HG02588 (cell line): Measurements from ENCODE around the gene GABRP.
"Not testable (repeated sequence)": the region's sequence is repeated elsewhere in the genome, so short reads cannot be mapped to it uniquely, and the experiment has no call there.

ENCODE experiments used
- ATAC-seq: cut with Tn5 transposase; IDR thresholded peaks from one replicate; pipeline ENCODE4 v1.9.1; 2021; ENCODE audit warnings: mild to moderate bottlenecking, moderate library complexity; ENCODE audit not compliant: unreplicated experiment

Gene GABRP

DNA sequence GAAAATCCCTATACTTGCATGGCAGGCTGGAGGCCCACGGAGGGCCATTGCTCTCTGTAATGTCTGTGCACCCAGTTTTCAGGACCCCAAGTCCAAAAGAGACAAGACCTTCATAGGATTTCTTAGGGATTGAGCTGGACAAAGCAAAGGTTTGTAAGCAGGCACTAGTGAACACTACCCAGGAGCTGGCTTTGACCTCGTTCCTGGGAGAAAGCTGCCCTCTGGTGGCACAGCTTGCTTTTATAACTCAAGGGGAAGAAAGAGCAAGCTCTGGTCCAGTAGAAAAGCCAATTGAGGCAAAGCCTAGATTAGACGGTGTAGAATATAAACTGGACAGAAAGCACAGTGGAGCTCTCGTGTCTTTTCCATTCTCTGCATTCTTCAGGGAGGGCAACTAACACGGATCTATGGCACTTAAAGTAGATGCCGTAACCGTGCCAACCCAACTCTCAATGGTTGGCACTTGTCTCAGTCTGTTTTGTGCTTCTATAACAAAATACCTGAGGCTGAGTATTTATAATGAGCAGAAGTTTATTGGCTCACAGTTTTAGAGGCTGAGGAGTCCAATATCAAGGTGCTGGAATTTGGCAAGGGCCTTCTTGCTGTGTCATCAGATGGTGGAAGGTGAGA lies 7.9 kb downstream of the GABRP start:
- peak; percentile 65 for ATAC-seq

DNA sequence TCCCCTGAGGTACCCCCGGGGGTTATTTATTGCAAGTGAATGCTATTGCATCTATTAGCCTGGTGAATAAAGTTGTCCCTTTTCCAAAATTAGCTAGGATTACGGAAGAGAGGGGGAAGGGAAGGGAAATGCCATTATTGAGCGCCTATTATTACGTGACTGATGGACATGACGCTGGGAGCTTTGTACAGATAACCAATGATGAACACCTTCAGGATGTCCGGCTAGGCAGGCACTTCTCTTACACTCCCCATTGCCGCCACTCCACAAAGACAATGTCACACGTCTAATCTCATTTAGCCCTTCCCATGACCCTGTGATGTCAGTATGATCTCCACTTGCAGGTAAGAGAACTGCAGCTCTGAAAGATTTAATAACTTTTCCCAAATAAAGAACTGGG lies 9.4 kb downstream of the GABRP start:
- no peak for ATAC-seq

DNA sequence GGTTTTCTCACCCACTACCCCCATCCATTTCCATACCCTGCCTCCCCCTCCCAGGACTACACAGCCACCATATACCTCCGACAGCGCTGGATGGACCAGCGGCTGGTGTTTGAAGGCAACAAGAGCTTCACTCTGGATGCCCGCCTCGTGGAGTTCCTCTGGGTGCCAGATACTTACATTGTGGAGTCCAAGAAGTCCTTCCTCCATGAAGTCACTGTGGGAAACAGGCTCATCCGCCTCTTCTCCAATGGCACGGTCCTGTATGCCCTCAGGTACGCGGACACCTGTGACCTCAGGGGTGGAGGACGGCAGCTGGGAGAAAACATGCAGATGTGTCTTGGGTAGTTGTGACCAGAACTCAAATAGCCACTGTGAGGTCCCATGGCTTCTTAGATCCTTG lies 11.6 kb downstream of the GABRP start:
- ATAC-seq, result no peak

DNA sequence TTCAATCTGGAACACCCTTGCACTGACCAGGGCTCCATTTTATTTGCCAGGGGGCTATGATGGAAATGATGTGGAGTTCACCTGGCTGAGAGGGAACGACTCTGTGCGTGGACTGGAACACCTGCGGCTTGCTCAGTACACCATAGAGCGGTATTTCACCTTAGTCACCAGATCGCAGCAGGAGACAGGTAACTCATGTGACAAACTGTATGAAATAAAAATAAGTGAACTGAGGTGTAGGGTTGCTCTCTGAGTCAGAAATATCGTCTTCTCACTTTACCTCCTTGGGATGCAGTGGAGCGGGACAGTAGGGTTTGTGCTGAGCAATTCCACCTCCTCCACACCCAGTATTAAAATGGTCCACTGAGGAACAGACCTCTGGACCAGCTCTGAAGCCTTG lies 22.1 kb downstream of the GABRP start:
- ATAC-seq, result no peak

DNA sequence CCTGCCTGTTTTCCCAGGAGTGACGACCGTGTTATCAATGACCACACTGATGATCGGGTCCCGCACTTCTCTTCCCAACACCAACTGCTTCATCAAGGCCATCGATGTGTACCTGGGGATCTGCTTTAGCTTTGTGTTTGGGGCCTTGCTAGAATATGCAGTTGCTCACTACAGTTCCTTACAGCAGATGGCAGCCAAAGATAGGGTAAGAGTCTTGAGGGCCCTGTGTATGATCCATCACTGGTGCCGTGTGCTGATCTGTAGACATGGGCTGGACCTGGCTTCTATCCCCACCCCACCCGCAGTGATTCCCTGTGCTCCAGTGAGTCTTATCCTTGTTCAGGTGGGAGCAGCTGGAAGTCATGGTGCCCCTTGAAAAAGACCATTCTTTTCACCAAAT lies 26.0 kb downstream of the GABRP start:
- ATAC-seq, result no peak

DNA sequence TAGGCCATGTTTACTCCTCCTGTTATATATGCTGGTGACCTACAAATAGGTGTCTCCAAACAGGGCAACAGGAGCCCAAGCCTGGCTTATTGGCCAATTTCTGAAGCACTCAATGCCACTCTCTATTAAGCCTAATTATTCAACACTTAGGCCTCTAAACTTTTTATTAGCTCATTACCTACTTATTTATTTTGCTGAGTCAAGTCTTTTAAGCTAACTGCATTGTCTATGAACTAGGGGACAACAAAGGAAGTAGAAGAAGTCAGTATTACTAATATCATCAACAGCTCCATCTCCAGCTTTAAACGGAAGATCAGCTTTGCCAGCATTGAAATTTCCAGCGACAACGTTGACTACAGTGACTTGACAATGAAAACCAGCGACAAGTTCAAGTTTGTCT lies 28.2 kb downstream of the GABRP start:
- no peak for ATAC-seq

DNA sequence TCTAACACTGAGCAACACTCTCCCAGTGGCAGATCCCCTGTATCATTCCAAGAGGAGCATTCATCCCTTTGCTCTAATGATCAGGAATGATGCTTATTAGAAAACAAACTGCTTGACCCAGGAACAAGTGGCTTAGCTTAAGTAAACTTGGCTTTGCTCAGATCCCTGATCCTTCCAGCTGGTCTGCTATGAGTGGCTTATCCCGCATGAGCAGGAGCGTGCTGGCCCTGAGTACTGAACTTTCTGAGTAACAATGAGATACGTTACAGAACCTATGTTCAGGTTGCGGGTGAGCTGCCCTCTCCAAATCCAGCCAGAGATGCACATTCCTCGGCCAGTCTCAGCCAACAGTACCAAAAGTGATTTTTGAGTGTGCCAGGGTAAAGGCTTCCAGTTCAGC lies 29.7 kb downstream of the GABRP start:
- ATAC-seq, result no peak

DNA sequence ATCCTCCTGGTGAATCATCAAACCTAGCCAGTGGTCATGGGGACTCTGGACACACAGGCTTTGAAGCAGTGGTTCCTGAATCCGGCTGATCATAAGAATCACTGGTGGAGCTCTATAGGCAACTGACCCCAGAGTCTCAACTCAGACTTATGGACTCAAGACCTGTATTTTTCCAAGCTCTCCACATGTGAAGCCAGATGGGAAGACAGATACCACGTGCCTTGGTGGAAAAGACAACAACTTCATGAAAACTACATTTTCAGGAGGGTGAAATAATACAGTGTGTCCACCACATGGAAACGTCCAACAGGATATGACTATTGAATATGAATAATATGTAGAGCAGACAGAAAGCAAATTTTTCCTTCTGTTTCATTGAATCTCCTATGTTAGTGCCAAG lies 33.7 kb downstream of the GABRP start:
- no peak for ATAC-seq

DNA sequence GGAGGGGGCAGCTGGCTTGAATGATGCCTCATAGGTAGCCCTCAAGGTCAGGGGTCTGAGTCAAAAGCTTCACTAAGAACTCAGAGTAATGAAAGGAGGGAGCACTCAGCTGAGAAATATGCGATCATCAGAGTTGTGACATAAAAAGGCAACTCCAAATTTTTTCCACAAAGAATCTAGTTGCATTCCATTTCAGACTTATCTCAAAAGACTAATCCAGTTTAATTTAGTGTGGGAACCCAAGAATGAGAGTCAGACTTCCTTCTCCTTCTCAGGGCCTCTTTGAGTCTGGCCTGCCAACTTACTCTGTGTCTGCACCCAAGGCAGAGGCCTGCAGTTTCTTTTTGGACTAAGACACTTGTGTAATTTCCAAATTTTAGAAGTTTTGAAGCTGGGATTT lies 34.7 kb downstream of the GABRP start:
- ATAC-seq, result no peak

DNA sequence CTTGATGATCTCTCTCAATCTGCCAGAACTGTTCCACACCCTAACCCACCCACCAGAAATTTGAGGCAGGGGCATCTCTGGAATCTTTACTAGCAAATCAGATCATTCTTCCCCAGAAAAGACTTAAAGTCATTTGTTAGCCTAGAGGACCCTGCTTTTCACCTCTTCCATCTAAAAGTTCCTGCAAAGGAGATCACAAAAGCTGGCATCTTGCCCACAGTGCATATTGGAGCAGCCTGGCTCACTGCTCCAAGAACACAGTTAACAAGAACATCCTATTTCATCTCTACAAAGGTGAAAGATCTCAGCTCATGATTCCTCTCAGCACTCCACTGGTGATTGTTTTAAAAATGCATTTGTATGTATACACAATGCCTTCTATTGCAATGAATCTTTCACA lies 36.3 kb downstream of the GABRP start:
- ATAC-seq, result no peak

DNA sequence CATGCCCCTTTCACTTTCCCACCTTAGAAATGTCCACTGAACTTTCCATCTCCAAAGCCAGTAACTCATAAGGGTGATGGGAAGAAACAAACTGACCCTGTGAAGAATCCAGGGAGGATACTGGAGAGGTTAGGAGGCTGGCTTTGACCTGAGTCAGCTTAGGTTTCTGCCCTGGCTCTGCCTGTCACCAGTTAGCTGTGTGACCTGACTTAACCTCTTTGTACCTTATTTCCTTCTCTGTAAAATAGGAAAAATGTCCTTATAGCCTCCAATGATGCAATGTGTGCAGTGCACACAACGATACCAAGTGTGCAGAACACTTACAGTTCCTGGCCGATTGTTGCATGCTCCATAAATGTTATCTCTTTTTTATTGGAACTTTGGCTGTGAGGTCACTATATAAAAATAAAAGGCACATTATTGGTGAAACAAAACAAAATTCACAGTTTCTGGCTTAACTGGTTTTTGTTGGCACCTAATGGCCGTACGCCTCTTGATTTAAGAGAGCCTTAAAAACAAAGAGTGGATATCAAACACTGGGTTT lies 37.8 kb downstream of the GABRP start:
- no peak for ATAC-seq

DNA sequence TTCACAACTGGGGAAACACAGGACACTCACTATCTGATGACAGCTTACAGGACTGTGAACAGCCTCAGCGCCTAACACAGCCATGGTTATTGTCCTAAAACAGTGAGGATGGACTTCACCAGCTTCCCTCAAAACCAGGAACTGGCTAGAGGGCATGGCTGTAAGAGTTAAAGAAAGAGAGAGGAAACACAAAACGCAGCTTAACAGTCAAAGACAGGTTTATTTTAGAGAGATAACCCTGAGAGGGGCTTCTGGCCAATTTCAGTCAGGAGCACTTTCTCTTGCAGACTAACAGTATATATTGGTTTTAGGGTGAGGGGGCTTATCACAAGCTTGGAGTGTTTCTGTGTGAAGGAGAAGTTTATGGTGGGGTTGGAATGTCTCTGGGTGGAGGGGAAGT lies 42.6 kb downstream of the GABRP start:
- no peak for ATAC-seq

DNA sequence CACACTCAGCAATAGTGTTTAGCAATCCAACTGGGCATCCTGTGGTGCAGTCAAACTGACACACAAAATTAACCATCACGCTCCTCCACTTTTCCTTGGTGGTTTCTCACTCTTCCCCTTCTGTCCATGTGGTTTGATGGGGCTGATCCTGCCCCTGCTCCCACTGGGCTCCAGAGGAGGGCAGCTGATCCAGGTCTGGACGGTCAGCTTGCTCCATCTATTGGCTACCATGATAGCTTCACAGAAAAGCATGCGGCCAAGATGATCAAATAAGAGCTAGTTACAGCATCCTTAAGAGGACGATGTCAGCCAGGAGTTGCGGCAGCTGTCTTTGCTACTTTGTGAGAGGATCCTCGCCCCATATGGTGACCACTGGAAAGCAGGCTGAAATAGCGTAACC lies 48.7 kb downstream of the GABRP start:
- no peak for ATAC-seq

DNA sequence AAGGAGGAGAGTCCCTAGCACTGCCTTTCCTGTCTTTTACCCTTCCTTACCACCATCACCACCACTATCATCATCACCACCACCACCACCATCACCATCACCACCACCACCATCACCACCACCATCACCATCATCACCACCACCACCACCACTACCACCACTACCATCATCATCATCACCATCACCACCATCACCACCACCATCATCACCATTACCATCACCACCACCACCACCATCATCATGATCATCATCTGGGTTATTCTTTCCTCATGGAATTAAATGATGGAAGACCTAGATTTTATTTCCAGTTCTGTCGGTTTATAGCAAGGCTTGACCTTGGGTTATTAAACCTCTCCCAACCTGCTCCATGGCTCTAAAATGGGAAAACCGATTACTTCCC lies 50.5 kb downstream of the GABRP start:
- not testable (repeated sequence) for ATAC-seq

DNA sequence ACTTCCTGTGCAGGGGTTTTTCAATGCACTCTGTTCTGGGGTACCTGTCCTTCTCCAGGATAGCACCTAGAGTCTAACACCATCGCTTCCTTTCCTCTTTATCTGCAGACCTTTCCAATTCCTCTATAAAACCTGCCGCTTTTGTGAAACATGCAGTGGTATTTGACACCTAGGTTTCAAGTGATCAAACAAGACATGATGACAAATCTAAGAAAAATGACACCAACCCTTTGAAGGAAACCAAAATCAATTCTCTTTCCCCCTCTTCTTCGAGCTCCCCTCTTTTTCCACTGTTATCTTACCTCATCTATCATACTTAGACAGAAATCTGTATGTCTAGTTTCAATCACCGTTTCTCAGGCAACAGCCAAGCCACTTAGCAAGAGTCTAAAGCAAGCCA lies 52.7 kb downstream of the GABRP start:
- ATAC-seq, result no peak

DNA sequence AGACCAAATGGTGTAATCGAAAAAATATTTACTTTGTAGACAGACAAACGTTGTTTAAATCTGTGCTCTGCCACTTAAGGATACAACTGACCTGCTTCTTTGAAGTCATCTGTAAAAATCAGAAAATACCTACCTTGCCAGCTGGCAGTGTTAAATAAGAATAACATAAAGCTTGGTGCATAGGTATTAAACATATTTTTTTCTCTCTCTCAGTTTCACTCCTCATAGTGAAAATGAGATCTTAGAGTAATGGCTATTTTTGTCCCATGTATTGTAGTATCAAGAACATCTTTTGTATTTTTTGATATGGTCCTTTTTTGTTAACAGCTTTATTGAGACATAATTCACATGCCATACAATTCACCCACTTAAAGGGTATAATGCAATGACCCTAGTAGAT lies 60.3 kb downstream of the GABRP start:
- no peak for ATAC-seq

DNA sequence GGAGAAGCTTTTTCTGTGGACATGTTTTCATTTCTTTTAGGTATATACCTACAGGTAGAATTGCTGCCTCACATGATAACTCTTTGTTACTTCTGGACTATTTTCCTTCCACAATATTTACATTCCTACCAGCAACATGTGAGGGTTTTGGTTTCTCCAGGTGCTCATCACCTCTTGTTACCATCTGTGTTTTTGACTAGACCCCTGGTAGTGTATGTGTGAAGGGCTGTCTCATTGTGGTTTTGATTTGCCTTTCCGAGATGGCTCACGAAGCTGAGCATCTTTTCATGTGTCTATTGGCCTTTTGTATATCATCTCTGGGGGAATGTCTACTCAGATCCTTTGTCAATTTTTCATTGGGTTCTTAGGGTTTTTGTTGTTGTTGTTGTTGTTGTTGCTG lies 61.1 kb downstream of the GABRP start:
- ATAC-seq, result no peak

DNA sequence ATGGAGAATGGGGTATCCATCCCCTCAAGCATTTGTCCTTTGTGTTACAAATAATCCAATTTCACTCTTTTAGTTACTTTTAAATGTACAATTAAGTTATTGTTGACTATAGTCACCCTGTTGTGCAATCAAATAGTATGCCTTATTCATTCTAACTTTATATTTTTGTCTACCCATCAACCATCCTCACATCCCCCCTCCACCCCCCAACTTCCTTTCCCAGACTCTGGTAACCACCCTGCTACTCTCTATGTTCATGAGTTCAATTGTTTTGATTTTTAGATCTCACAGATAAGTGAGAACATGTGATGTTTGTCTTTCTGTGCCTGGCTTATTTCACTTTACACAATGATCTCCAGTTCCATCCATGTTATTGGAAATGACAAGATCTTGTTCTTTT lies 62.9 kb downstream of the GABRP start:
- ATAC-seq, result no peak

DNA sequence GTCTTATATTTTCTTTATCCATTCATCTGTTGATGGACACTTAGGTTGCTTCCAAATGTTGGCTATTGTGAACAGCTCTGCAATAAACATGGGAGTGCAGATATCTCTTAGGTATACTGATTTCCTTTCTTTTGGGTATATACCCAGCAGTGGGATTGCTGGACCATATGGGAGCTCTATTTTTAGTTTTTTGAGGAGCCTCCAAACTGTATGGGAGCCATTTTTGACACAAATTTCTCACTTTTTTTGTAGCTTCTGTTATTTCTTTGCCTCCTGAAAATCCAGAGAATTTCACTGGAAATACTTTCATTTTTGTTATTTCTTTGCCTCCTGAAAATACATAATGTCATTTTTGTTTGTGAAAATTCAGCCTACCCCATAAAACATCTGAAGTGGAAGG lies 63.3 kb downstream of the GABRP start:
- ATAC-seq, result no peak

DNA sequence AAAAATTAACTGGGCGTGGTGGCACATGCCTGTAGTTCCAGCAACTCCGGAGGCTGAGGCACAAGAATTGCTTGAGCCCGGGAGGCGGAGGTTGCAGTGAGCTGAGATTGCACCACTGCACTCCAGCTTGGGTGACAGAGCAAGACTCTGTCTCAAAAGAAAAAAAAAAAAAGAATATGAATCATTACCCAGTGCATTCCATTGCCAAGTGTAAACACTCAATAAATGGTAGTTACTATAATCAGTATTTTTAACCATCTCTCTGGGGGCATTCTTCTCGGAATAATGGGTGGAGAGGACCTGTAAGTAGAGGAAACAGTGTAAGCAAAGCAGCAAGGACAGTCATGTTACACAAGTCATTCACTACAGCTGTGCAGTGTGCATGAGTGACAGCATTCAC lies 64.5 kb downstream of the GABRP start:
- ATAC-seq, result no peak

DNA sequence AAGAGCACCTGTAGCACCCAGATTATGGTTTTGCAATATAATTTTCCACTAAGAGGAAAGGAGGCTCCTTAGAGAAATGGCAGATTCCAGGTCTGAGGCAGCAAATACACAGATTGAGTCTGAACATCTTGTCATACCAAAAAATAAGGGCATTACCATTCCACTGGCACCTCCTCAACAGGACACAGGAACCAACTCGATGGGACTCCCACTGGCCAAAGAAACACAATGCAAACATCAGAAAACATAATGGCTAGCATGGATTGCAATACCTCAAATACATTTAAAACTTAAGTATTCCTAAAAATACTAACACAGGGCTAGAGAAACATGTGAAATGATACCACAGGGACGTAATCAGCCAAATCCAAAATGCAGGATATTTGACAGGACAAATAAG lies 65.8 kb downstream of the GABRP start:
- ATAC-seq, result no peak

DNA sequence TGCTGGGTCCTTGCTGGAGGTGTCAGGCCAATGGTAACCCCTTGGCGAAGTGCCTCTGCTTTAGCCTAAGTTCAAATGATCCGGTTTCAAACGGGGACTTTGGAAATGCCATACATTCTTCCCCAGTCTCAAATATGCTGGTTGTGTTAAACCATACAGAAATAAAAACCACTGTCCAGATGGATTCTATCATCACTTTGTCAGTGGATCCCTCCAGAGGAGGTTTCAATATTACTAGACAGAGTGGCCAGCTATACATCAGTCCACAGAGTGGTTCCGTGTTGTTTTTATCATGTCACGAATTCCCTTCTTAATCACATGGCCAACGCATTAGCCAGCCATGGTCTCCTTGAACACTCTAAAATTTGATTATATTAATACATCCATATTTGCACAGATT lies 71.0 kb downstream of the GABRP start:
- no peak for ATAC-seq

DNA sequence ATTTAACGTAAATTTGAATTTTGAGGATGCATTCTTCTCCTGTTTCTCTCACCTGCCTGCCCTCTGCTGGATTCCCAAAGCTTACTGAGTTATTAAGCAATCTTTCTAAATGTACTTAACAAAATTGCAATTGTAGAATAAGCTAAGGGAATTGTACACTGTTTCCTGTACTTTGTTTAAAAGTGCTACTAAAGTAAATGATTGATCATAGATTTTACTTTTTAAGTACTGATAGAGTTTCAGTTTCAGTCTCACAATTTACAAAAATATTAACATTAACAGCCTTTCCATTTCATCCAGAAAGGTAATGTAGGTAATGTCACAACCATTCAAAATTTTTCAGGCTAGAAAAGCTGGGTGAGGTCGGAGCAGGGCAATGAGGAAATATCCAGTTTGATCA lies 73.5 kb downstream of the GABRP start:
- ATAC-seq, result no peak
